ENCODE data around the gene ID3.

ID3 gene

DNA sequence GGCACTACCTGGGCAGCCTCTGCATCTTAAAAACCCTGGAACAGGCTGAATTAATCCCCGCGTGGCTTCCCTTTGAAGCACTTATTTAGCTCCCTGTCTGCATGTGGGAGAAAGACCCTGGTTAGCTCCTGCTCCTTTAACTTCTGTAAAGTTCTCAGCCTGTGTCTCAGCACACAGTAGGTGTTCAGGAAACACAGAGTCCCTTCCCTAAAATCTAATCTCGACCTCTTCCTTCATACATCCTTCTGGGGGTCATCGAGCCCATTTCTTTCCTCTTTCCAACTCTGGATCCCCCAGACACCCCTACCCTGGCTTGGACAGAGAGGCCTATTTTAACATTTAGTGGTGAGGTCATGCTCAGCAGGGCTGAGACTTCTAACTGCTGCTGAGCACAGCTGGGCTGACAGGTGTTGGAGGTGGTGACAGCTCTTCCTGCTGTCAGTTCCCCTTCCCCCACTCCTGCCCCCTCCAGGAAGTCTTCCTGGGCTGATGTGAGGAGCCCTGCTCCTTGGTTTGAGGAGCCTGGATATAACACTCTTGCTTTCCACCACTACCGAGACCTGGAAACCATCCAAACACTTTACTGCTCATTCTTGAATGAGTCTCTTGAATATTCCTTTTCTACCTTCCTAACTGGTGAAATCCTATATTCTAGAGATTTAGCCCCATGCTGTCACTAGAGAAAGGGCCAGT, 33.6 kb downstream of the ID3 start:
- no peak for DNase-seq (ENCODE audit: low read depth)

DNA sequence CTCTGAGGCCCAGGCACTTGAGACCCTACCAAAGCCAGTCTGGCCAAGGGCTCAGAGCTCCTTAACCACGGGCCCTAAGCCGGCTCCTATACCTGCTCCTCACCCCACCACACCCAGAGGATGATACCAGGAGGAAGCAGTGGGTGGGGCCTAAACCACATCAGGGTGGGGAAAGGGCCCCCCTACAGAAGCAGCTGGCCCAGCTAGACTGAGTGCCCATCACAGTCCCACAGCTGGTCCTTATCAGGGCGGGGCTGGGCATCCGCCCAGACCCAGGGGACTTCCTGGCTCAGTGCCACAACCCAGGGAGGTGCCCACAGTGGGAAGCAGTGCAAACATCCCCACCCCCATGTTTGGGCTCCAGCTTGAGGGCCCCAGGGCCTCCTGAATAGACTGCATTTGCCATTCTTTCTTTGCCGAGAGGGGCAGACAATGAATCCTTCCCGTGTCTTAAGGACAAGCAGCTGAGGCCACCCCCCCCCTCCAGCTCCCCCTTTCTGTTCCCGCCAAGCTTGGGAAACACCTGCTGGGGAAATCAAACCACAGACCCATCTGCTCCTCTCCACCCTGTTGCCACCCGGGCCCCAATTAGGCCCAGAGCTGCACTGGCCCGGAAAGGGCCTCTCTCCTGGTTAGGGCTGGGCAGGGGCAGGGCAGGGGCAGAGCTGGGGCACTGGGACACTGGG, 34.4 kb downstream of the ID3 start:
- DNase-seq (ENCODE audit: low read depth), result no peak

DNA sequence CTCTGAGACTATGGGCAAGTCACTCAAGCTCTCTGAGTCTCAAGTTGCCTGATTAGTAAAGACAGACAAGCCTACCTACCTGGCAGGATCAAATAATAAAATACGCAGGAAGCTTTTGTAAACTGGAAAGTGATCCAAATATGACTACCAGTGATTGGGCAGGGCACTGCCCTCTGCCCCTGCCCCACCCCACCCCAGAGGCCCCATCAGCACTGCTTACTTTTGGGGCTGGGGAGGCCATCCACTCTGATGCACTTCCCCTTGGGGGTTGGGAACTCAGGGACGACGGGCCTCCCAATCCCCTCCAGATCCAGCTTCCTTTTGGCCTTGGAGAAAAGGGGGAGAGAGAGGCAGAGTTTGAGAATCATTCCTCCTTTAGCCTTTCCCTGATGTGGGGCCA, 35.1 kb downstream of the ID3 start:
- DNase-seq (ENCODE audit: low read depth), result no peak

DNA sequence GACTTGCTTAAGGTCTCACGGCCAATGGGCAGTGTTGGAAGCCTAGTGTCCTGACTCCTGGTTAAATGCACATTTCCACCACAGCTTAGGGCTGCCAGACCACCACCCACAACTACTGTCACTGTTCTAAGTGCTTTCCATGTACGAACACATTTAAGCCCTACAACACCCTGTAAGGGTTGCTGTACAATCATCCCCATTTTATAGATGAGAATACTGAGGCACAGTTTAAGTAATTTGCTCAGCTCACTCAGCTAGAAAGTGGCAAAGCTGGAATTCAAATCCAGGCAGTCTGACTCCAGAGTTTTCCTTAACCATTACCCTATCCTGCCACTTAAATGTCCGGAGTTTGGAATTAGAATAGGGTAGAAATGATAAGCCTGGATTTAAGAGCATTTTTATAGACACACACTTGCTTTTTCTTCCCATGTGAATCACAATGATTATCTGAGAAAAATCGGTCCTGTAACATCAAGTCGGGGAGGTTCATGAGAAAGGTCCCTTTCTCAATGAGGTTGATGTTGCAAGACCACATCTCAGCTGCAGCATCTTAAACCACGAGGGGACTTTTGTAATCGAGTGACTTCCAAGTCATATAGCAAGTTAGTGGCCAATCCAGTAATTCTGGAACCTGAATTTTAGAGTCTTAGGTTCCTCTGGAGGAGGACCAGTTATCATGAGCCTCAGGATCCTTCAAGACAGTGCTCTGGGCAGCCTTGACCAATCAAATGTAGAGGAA, 36.9 kb downstream of the ID3 start:
- no peak for DNase-seq (ENCODE audit: low read depth)

DNA sequence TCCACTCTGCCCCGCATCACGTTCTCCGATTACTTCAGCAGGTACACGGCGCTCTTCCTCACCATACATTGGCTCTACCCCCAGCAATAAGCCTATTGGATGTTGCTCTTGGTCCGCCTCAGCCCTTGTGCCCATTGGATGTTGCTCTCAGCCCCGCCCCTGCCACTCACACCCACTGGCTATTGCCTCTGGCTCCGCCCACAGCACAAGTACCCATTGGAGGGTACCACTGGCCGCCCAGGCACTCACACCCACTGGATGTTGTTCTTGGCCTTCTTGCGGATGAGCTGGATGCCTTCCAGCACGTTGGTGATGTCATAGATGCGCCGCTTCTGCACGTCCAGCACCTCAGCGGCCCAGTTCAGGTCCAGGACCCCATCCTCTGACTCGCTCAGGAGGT, 37.7 kb downstream of the ID3 start:
- DNase-seq (ENCODE audit: low read depth), result no peak

DNA sequence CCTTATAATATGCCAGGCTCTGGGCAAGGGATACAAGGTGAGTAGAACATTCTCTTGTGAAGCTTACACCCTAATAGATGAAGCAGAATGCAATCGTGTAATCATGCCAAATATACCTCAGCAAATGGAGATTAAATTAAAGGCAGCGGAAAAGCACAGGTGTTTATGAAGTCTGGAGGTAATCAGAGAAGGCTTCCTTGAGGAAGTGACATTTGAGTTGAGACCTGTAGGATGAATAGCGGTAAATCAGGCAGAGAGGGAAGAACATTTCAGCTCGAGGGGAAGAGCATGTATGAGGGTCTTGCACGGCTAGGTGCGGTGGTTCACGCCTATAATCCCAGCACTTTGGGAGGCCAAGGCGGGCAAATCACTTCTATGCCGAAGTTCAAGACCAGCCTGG, 41.7 kb downstream of the ID3 start:
- DNase-seq (ENCODE audit: low read depth), result no peak

DNA sequence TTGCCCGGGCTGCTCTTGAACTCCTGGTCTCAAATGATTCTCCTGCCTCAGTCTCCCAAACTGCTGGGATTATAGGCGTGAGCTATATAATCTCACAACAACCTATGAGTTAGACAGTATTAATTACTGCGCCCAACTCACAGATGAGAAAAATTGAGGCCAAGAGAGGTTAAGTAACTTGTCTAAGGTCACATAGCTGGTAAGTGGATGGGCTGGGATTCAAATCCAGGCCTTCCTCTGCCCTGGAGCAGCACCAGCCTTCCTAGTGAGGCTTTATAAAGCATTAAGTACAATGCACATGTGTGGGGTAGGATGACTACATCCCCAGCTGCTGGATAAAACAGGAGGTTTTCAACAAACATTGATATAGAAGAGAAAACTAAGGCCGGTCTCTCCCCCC, 43.4 kb downstream of the ID3 start:
- DNase-seq (ENCODE audit: low read depth), result no peak

DNA sequence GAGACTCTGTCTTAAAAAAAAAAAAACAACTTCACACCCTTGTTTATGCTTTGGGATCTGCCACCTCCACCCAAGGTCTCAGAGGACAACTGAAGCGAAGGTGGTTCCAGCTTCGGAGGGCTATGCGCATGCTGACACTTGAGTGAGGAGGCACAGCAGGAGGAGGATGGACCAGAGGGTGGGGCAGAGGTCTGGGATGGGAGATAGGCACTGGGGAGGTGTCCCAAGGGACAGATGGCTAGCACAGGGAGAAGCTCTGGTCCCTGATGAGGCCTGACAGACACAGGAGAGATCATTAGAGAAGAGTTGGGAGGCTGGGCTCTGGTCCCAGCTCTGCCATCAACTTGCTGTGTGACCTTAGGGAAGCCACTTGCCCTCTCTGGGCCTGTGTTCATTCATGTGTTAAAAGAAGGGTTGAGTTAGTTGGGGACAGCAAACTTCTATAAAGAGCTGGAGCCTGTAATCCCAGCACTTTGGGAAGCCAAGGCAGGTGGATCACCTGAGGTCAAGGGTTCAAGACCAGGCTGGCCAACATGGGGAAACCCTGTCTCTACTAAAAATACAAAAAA, 45.1 kb downstream of the ID3 start:
- no peak for DNase-seq (ENCODE audit: low read depth)

DNA sequence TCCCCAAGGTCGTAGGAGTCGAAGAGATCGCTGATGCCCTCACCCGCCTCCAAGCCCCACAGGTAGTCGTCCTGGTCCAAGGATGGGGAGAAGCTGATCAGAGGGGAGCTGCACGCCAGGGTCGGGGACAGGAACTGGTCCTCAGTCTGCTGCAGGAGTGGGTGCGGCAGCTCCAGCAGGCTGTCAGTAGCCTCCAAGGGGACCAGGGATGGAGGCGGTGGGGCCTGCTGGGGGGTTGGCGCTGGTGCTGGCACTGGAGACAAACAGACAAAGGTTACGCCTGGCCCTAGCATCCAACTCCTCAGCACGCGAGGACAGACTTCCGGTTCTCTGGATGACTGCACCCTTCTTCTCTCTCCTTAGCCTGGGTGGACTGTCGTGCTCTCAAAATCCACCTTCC, 49.4 kb downstream of the ID3 start:
- DNase-seq (ENCODE audit: low read depth), result no peak
